Mesothelial cell of epicardium (in vitro differentiated cells): ENCODE measurements around the gene FEV. TPM values are rescaled to one million over a fixed set of nuclear protein-coding genes. Genes with fewer than 3 reads are reported as not detected.
A peak's percentile ranks its signal among the peaks of the same experiment; 100 is the strongest.

ENCODE experiments used
- DNase-seq, 2 experiments: peaks; one replicate each; pipeline ENCODE4 v3.0.0; 2021; ENCODE audit warnings: low spot score in 2 of 2; ENCODE audit not compliant: unreplicated experiment in 2 of 2
- H3K27ac Mint-ChIP-seq: 2 replicates; pipeline ENCODE4 v1.8.0; 2021; ENCODE audit warnings: mixed read lengths
- H3K27me3 Mint-ChIP-seq: 2 replicates; pipeline ENCODE4 v1.8.0; 2021; ENCODE audit warnings: low read depth, mixed read lengths
- H3K36me3 Mint-ChIP-seq: 2 replicates; pipeline ENCODE4 v1.8.0; 2021; ENCODE audit warnings: mixed read lengths
- H3K4me1 Mint-ChIP-seq: 2 replicates; pipeline ENCODE4 v1.8.0; 2021; ENCODE audit warnings: mixed read lengths
- H3K4me3 Mint-ChIP-seq: 2 replicates; pipeline ENCODE4 v1.8.0; 2021; ENCODE audit warnings: mild to moderate bottlenecking, moderate library complexity, mixed read lengths
- H3K9me3 Mint-ChIP-seq: 2 replicates; pipeline ENCODE4 v1.8.0; 2021; ENCODE audit warnings: mixed read lengths
- CTCF ChIP-seq: fragments of 200-600 bp; sonication (generic); IDR thresholded peaks from one replicate; pipeline ENCODE4 v1.5.0; 2021; ENCODE audit warnings: antibody characterized with exemption; ENCODE audit not compliant: unreplicated experiment
- total RNA-seq: library from RNA; stranded (reverse); gene quantifications from 3 replicates; pipeline ENCODE4 v1.2.1, GENCODE V29; 2021

Gene FEV
- total RNA-seq, result 0.16 to 0.29 TPM (median 0.22 TPM) in 3 replicates

- Mint-ChIP-seq H3K27me3 (peaks cover 93% of the 10 kb centered on the region), H3K4me3 (peak within 1 kb of the TSS; percentile 64), H3K4me1 (peaks cover 28% of the 10 kb centered on the region), H3K36me3 (no peaks in the 10 kb centered on the region), H3K9me3 (no peaks in the 10 kb centered on the region), H3K27ac (no peak within 1 kb of the TSS)
- no peak for DNase-seq
- no peak for TF ChIP-seq CTCF
Observed at GRCh38 chr2:218985021-218985324, at the start of gene FEV. TSS of gene FEV (minus strand) at chr2:218985184. CDS start at chr2:218985075, 109 bp downstream.

GRCh38 chr2:219032051-219032745, 47.2 kb upstream of the FEV start:
- H3K4me3 Mint-ChIP-seq, result no peak overlapping the region
- peaks cover 84% of the 10 kb centered on the region for H3K27me3 Mint-ChIP-seq
- no peaks in the 10 kb centered on the region for H3K36me3 Mint-ChIP-seq
- H3K4me1 Mint-ChIP-seq, result peaks cover 3% of the 10 kb centered on the region
- no peaks in the 10 kb centered on the region for H3K9me3 Mint-ChIP-seq
- DNase-seq, result no peak
- TF ChIP-seq CTCF, result no peak
- H3K27ac Mint-ChIP-seq, result no peak overlapping the region

- Mint-ChIP-seq H3K4me1 (peaks cover 3% of the 10 kb centered on the region), H3K27ac (no peak overlapping the region), H3K36me3 (no peaks in the 10 kb centered on the region), H3K9me3 (no peaks in the 10 kb centered on the region), H3K4me3 (no peak overlapping the region), H3K27me3 (peaks cover 82% of the 10 kb centered on the region)
- no peak for DNase-seq
- no peak for TF ChIP-seq CTCF
Observed at GRCh38 chr2:219031005-219031738, 46.2 kb upstream of the FEV start.

GRCh38 chr2:219030177-219030940, 45.4 kb upstream of the FEV start:
- Mint-ChIP-seq H3K36me3 (no peaks in the 10 kb centered on the region), H3K27ac (no peak overlapping the region), H3K9me3 (no peaks in the 10 kb centered on the region), H3K4me1 (peaks cover 3% of the 10 kb centered on the region), H3K4me3 (no peak overlapping the region), H3K27me3 (peaks cover 81% of the 10 kb centered on the region)
- TF ChIP-seq CTCF, result no peak
- no peak for DNase-seq

GRCh38 chr2:219029829-219030165, 44.8 kb upstream of the FEV start:
- no peak overlapping the region for H3K4me3 Mint-ChIP-seq
- H3K36me3 Mint-ChIP-seq, result no peaks in the 10 kb centered on the region
- DNase-seq, result peak; percentile 72 to 88
- peak; percentile 98 for TF ChIP-seq CTCF
- H3K4me1 Mint-ChIP-seq, result peaks cover 3% of the 10 kb centered on the region
- peaks cover 81% of the 10 kb centered on the region for H3K27me3 Mint-ChIP-seq
- H3K9me3 Mint-ChIP-seq, result no peaks in the 10 kb centered on the region
- H3K27ac Mint-ChIP-seq, result no peak overlapping the region
